Upper lobe of left lung (tissue), 4 donors: ENCODE measurements around the gene NCAPG2.

Experiments
- POLR2AphosphoS5 ChIP-seq, 2 donors: sonication (generic); formaldehyde crosslinking; IDR thresholded peaks; one replicate each; pipeline ENCODE4 v1.5.1; 2017; ENCODE audit warnings: antibody characterized with exemption in 2 of 2
- TF ChIP-seq, protein P1 (sequence below), 6 experiments: fragments of 450-650 bp in 4 of 6; fragments of 200-600 bp in 2 of 6; sonication (generic) in 2 of 6; IDR thresholded peaks; one replicate each; pipeline ENCODE4 v1.5.1; 2016 to 2019; ENCODE audit warnings: antibody characterized with exemption in 6 of 6

DNA sequence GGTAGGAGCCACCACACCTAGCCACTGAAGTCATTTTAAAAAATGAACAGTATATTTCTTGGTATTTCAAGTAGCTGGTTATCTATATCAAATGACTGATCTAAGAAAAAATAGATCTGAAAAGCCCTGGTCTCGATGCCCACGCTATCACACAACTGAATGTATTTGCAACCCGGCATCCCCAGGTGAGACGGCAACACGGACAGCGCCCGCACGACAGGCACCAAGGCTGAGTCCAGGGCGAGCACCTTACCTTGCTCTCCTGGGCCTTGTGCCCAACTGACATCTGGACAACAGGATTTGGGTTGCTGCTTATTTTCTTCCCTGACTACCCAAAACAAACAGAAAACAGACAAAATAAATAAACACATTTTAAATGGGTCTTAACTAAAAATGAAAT is 44.8 kb upstream of the NCAPG2 start:
- TF ChIP-seq POLR2AphosphoS5 (IDR thresholded peaks at IDR 0.05) = no peak
- TF ChIP-seq, protein P1, sequence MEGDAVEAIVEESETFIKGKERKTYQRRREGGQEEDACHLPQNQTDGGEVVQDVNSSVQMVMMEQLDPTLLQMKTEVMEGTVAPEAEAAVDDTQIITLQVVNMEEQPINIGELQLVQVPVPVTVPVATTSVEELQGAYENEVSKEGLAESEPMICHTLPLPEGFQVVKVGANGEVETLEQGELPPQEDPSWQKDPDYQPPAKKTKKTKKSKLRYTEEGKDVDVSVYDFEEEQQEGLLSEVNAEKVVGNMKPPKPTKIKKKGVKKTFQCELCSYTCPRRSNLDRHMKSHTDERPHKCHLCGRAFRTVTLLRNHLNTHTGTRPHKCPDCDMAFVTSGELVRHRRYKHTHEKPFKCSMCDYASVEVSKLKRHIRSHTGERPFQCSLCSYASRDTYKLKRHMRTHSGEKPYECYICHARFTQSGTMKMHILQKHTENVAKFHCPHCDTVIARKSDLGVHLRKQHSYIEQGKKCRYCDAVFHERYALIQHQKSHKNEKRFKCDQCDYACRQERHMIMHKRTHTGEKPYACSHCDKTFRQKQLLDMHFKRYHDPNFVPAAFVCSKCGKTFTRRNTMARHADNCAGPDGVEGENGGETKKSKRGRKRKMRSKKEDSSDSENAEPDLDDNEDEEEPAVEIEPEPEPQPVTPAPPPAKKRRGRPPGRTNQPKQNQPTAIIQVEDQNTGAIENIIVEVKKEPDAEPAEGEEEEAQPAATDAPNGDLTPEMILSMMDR (IDR thresholded peaks at IDR 0.05) = no peak
